LNCaP clone FGC (cell line): ENCODE data around the gene MOB4.

Experiments
- DNase-seq: peaks from one replicate; pipeline ENCODE4 v3.0.0-alpha.2; 2011; ENCODE audit warnings: low read depth
- H3K4me3 ChIP-seq: 2 replicates; pipeline ENCODE4 v1.5.1; 2011; ENCODE audit warnings: mild to moderate bottlenecking, low read depth, low read length, control low read depth
- CTCF ChIP-seq: IDR thresholded peaks from 2 replicates; pipeline ENCODE4 v1.5.1; 2012; ENCODE audit warnings: mild to moderate bottlenecking; ENCODE audit not compliant: control insufficient read depth, insufficient read depth; ENCODE audit errors: extremely low read depth

Gene MOB4

GRCh38 chr2:197500503-197501131 is 15.2 kb upstream of the MOB4 start:
- peak overlapping the region; percentile 60 for H3K4me3 ChIP-seq
- DNase-seq: no peak
- no peak for TF ChIP-seq CTCF

GRCh38 chr2:197502201-197502600 is 13.7 kb upstream of the MOB4 start:
- DNase-seq: peak; percentile 86
- H3K4me3 ChIP-seq: peak overlapping the region; percentile 60
- no peak for TF ChIP-seq CTCF

- peak overlapping the region; percentile 60 for H3K4me3 ChIP-seq
- TF ChIP-seq CTCF: no peak
These were observed 13.2 kb upstream of the MOB4 start for GRCh38 chr2:197502685-197503084.

GRCh38 chr2:197504000-197504399 is 11.9 kb upstream of the MOB4 start:
- DNase-seq: no peak
- TF ChIP-seq CTCF: no peak
- H3K4me3 ChIP-seq: no peak overlapping the region

More at GRCh38 chr2:197502685-197503084, 13.2 kb upstream of the MOB4 start:
- DNase-seq: no peak

- no peak overlapping the region for H3K4me3 ChIP-seq
- no peak for DNase-seq
- TF ChIP-seq CTCF: no peak
These were observed 11.4 kb upstream of the MOB4 start for GRCh38 chr2:197504512-197504911.

- no peak for DNase-seq
- TF ChIP-seq CTCF: no peak
- no peak overlapping the region for H3K4me3 ChIP-seq
These were observed 9.2 kb upstream of the MOB4 start for GRCh38 chr2:197506658-197507057.

GRCh38 chr2:197513915-197514314 is 2.0 kb upstream of the MOB4 start:
- no peak for DNase-seq
- H3K4me3 ChIP-seq: no peak overlapping the region
- TF ChIP-seq CTCF: no peak
